ENCODE data around the gene ENPP5. TPM values are rescaled to one million over a fixed set of nuclear protein-coding genes. Genes with fewer than 3 reads are reported as not detected.
"Not testable (repeated sequence)": the region's sequence is repeated elsewhere in the genome, so short reads cannot be mapped to it uniquely, and the experiment has no call there.

The ENPP5 gene
- total RNA-seq, 2 experiments from 2014 or later, result 1.4 to 2.0 TPM

DNA sequence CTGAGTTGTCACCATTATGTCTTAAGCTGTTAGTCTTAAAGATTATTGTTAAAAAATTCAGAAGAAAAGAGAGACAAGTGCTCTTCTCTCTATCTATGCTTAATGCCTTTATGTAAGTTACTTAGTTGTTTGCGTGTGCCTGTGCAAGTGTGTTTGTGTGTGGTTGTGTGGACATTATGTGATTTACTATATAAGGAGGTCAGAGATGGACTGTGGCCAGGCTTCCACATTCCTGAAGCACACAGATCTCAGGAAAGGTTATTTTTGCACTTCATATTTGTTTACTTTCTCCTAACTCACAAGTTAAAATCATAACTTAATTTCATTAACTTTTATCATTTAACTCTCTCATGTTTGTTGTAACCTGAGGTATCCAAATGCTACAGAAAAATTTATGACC is 26.5 kb downstream of the ENPP5 start:
- peaks cover 10% of the 10 kb centered on the region for H3K36me3 Mint-ChIP-seq

DNA sequence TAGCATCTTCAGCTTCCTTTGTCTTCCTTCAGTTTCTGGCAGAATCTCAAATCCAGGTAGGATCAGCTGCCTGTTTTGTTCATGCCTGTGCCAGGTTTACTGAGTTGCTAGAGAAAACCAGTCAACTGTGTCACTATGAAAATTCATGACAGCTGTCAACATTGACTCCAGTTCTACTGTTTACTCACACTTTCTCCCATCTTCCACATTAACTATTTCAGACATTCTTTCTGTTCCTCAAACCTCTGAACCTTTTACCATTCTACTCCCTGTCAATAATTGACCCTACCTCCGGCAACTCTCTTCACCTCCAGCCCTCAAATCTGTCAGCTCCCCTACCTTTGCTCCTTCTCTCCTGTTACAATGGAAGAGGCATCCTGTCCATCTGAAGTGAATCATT is 32.5 kb downstream of the ENPP5 start:
- ATAC-seq (ENCODE audit: low read depth) (no peak), DNase-seq (no peak)
- H3K4me1 Mint-ChIP-seq, result peaks cover 4% of the 10 kb centered on the region
- no peaks in the 10 kb centered on the region for H3K27me3 Mint-ChIP-seq
- H3K36me3 Mint-ChIP-seq, result peaks cover 11% of the 10 kb centered on the region
- H3K27ac Mint-ChIP-seq, result no peak overlapping the region
- H3K9me3 Mint-ChIP-seq, result no peaks in the 10 kb centered on the region
- no peak overlapping the region for H3K4me3 Mint-ChIP-seq
- POLR2A ChIA-PET, result interaction anchor here (0.9 kb wide), 1 partner anchor 9 kb away, joined by 3 read pairs; the partner anchor contains the start of gene ENPP4

More for the DNA sequence above, 26.5 kb downstream of the ENPP5 start:
- Mint-ChIP-seq H3K27ac (no peak overlapping the region), H3K4me3 (no peak overlapping the region), H3K9me3 (no peaks in the 10 kb centered on the region), H3K27me3 (no peaks in the 10 kb centered on the region), H3K4me1 (no peaks in the 10 kb centered on the region)
- POLR2A ChIA-PET, result no interaction called here
- ATAC-seq (ENCODE audit: low read depth) (no peak), DNase-seq (no peak)

DNA sequence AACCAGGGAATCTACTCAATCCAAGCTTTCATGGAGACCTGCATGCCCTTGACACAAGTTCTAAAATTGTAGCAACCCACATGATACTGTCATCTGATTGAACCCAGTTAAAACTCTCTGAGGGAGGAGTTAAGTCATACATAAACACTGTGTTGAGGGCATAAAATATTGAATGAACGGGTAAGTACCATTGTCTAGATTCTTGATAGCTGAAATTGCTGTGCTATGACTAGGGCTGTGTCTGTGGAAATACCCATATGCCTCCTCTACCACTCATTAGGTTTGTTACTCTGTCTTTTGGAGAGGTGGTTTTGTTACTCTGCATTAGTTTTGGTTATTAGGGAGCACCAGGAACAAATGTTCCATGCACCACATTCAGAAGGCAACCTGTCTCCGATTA is 33.4 kb downstream of the ENPP5 start:
- Mint-ChIP-seq H3K27me3 (no peaks in the 10 kb centered on the region), H3K4me1 (peaks cover 4% of the 10 kb centered on the region), H3K4me3 (no peak overlapping the region), H3K36me3 (peaks cover 6% of the 10 kb centered on the region), H3K9me3 (peaks cover 1% of the 10 kb centered on the region), H3K27ac (no peak overlapping the region)
- ATAC-seq (ENCODE audit: low read depth), result no peak
- DNase-seq, result no peak
- POLR2A ChIA-PET, result no interaction called here

DNA sequence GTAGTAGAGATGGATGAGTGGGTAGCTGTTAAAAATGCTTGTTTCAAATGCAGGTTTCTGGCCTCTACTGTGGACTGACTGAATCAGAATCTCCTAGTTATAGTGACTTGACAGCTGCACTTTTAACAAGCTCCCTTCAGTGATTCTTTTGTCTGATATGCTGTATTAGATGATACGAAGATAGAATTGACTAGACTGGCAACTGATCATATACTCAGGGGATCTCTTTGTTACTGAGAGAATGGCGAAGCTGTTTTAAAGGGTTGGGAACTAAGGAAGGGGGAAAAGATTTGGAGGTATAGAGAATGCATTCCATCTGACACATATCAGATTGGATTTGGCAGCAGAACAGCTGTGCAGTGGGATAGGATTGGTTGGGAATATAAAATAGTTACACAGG is 33.9 kb downstream of the ENPP5 start:
- no peak overlapping the region for H3K27ac Mint-ChIP-seq
- H3K27me3 Mint-ChIP-seq, result no peaks in the 10 kb centered on the region
- ATAC-seq (ENCODE audit: low read depth) (no peak), DNase-seq (no peak)
- POLR2A ChIA-PET, result no interaction called here
- H3K4me3 Mint-ChIP-seq, result no peak overlapping the region
- H3K36me3 Mint-ChIP-seq, result peaks cover 6% of the 10 kb centered on the region
- peaks cover 4% of the 10 kb centered on the region for H3K4me1 Mint-ChIP-seq
- peaks cover 1% of the 10 kb centered on the region for H3K9me3 Mint-ChIP-seq

DNA sequence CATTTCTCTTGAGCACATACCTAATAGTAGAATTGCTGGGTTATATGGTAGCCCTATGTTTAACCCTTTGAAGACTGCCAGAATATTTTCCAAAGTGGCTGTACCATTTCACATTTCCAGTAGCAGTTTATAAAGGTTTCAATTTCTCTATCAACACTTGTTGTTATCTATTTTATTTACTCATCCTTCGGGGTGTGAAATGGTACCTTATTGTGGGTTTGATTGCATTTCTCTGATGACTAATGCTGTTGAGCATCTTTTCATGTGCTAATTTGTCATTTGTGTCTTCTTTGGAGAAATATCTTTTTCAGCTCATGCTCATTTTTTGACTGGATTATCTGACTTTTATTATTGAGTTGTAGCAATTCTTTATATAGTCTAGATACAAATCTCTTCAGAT is 35.6 kb downstream of the ENPP5 start:
- Mint-ChIP-seq H3K27ac (no peak overlapping the region), H3K4me3 (no peak overlapping the region), H3K36me3 (peaks cover 6% of the 10 kb centered on the region), H3K27me3 (no peaks in the 10 kb centered on the region), H3K4me1 (peaks cover 10% of the 10 kb centered on the region), H3K9me3 (peaks cover 1% of the 10 kb centered on the region)
- DNase-seq, result no peak
- no peak for ATAC-seq (ENCODE audit: low read depth)
- POLR2A ChIA-PET, result no interaction called here

DNA sequence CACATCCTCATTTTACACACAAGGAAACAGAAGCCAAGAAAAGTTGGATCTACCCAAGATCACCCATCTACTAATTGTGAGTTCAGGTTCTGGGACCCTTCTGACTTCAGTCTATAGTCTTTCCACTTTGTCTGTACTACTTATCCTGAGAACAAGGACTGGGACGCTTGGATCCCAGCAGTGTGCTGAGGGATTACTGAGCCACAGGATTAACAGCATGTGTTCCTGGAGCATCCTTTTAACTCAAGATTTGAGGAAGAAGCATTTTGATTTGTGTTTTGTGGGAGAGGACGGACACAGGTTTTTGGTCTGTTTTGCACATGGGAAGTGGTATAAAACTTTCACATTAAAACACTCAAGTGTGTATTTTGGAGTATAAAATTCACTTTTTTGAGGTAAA is 36.6 kb downstream of the ENPP5 start:
- ATAC-seq (ENCODE audit: low read depth) (no peak), DNase-seq (no peak)
- H3K27ac Mint-ChIP-seq, result no peak overlapping the region
- POLR2A ChIA-PET, result interaction anchor here (0.6 kb wide), 1 partner anchor 1100 kb away, joined by 3 read pairs; no protein-coding TSS in a partner anchor
- H3K36me3 Mint-ChIP-seq, result peaks cover 6% of the 10 kb centered on the region
- H3K4me3 Mint-ChIP-seq, result no peak overlapping the region
- peaks cover 1% of the 10 kb centered on the region for H3K9me3 Mint-ChIP-seq
- H3K27me3 Mint-ChIP-seq, result no peaks in the 10 kb centered on the region
- H3K4me1 Mint-ChIP-seq, result peaks cover 13% of the 10 kb centered on the region

DNA sequence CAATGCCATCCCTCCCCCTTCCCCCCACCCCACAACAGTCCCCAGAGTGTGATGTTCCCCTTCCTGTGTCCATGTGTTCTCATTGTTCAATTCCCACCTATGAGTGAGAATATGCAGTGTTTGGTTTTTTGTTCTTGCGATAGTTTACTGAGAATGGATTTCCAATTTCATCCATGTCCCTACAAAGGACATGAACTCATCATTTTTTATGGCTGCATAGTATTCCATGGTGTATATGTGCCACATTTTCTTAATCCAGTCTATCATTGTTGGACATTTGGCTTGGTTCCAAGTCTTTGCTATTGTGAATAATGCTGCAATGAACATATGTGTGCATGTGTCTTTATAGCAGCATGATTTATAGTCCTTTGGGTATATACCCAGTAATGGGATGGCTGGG is 39.5 kb downstream of the ENPP5 start:
- H3K4me1 Mint-ChIP-seq, result peaks cover 24% of the 10 kb centered on the region
- H3K36me3 Mint-ChIP-seq; H3K27me3 Mint-ChIP-seq; H3K27ac Mint-ChIP-seq; ATAC-seq (ENCODE audit: low read depth); POLR2A ChIA-PET; H3K9me3 Mint-ChIP-seq; H3K4me3 Mint-ChIP-seq; DNase-seq: not testable (repeated sequence)

DNA sequence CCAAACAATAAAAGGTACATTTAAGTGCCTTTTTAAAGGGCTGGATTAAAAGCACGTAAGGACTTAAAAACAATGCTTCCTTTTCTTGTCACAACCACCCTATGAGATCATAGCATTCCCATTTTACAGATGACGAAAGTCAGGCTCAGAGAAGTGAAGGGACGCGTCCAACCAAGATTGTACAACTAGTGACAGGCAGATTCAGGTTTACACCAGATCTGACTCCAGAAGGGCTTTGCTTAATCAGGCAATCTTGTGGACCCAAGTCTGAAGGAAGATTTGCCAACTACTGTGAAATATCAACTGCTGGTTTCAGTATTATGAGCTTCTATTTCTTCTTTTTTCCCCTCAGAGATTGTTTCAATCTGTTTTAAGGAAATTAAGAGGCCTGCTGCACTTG is 40.1 kb downstream of the ENPP5 start:
- Mint-ChIP-seq H3K27me3 (no peaks in the 10 kb centered on the region), H3K9me3 (peaks cover 1% of the 10 kb centered on the region), H3K36me3 (peaks cover 4% of the 10 kb centered on the region), H3K4me1 (peaks cover 24% of the 10 kb centered on the region), H3K27ac (peak overlapping the region; percentile 9), H3K4me3 (peak overlapping the region; percentile 93)
- POLR2A ChIA-PET, result no interaction called here
- ATAC-seq (ENCODE audit: low read depth) (no peak), DNase-seq (no peak)

DNA sequence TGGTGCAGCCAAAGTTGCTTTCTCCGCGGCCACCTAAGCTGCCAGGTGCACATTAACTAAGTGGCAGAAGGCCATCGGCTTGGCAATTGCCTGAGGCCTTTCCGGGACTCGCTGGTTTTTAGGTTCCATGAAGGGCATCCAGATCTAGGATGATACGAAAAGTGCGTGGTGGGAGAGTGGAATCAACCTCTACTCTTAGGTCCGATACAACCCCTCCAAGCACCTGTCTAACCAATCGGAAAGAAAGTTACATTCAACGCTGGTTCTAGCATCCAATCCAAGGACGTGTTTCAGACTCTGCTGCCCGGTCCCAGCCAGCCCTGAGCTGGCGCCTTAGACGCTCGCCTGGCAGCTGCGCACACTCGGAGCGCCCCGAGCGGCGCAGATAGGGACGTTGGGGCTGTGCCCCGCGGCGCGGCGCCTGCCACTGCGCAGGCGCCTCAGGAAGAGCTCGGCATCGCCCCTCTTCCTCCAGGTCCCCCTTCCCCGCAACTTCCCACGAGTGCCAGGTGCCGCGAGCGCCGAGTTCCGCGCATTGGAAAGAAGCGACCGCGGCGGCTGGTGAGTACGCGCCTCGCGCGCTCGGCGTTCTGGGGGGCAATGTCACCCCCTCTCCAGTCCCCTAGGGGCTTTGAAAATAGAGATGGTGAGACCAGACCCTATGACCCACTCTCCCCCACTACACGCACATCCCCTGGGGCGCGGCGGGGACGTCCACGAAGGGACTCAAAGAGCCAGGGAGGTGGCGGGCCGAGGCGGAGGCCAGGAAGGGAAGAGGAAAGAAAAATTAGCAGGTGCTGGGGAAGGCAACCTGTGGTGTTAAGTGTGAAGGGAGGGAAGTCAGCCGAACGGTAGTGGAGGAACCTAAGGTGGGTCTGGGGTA is 40.9 kb downstream of the ENPP5 start, which contains the start of gene ENPP4:
ENPP4 (plus strand) TSS at position 361 of the 883 bp plus-strand sequence. CDS start 9,595 bp downstream, outside the sequence.
- Mint-ChIP-seq H3K27ac (peak within 1 kb of the TSS; percentile 85), H3K9me3 (peaks cover 1% of the 10 kb centered on the region), H3K27me3 (no peaks in the 10 kb centered on the region), H3K36me3 (peaks cover 4% of the 10 kb centered on the region), H3K4me1 (peaks cover 24% of the 10 kb centered on the region), H3K4me3 (peak within 1 kb of the TSS; percentile 93)
- POLR2A ChIA-PET, result interaction anchor here (0.8 kb wide), 1 partner anchor 9 kb away, joined by 3 read pairs; no protein-coding TSS in a partner anchor
- ATAC-seq (ENCODE audit: low read depth) (peak; percentile 100), DNase-seq (peak; percentile 83)

DNA sequence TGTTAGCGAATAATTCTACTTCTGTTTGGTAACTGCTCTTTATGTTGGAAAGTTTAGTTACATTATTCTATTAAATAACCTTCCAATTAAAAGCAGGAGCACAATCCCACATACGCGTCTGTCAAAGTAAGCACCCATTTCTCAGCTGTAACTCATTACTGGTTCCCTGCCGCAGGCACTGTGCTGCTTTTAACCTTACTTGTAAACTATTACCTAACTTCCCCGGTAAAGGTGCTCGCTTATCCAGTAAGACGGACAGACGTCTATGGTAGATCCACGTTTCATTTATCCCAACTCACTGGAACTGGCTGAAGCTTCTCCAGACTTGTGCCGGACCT is 41.5 kb downstream of the ENPP5 start:
- Mint-ChIP-seq H3K27ac (peak overlapping the region; percentile 85), H3K36me3 (peaks cover 2% of the 10 kb centered on the region), H3K4me3 (peak overlapping the region; percentile 93), H3K9me3 (peaks cover 1% of the 10 kb centered on the region), H3K27me3 (no peaks in the 10 kb centered on the region), H3K4me1 (peaks cover 24% of the 10 kb centered on the region)
- DNase-seq, result no peak
- POLR2A ChIA-PET, result interaction anchor here (0.8 kb wide), 1 partner anchor 9 kb away, joined by 3 read pairs; no protein-coding TSS in a partner anchor
- peak; percentile 11 for ATAC-seq (ENCODE audit: low read depth)

DNA sequence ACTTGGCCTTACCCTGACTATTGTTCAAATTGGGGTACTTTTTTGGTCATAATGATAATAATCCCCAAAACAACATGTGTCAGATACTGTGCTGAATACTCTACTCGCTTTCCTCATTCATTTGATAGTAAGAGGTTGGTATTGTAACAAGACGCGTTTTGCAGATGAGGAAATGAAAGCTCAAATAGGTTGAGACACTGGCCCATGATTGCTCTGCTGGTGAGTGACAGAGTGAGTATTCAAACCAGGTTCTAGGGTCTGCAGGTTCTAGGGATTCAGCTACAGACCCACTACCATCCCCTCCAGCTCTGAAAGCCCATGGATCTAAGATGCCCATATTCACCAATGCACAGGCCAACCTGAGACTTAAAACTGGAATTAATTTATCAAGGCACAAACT is 42.3 kb downstream of the ENPP5 start:
- peaks cover 20% of the 10 kb centered on the region for H3K4me1 Mint-ChIP-seq
- H3K36me3 Mint-ChIP-seq, result no peaks in the 10 kb centered on the region
- H3K4me3 Mint-ChIP-seq, result peak overlapping the region; percentile 93
- no peaks in the 10 kb centered on the region for H3K27me3 Mint-ChIP-seq
- DNase-seq, result no peak
- H3K27ac Mint-ChIP-seq, result no peak overlapping the region
- no peak for ATAC-seq (ENCODE audit: low read depth)
- peaks cover 1% of the 10 kb centered on the region for H3K9me3 Mint-ChIP-seq
- POLR2A ChIA-PET, result no interaction called here

DNA sequence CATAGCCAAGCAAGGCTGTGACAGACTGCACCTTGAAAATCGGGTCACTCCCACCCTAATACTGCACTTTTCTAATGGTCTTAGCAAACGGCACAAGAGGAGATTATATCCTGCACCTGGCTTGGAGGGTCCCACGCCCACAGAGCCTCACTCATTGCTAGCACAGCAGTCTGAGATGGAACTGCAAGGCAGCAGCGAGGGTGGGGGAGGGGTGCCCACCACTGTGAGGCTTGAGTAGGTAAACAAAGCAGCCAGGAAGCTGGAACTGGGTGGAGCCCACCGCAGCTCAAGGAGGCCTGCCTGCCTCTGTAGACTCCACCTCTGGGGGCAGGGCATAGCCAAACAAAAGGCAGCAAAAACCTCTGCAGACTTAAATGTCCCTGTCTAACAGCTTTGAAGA is 51.1 kb downstream of the ENPP5 start:
- H3K4me3 Mint-ChIP-seq; POLR2A ChIA-PET; H3K9me3 Mint-ChIP-seq; H3K27ac Mint-ChIP-seq; ATAC-seq (ENCODE audit: low read depth); H3K27me3 Mint-ChIP-seq; H3K4me1 Mint-ChIP-seq; DNase-seq: not testable (repeated sequence)
- peaks cover 25% of the 10 kb centered on the region for H3K36me3 Mint-ChIP-seq

DNA sequence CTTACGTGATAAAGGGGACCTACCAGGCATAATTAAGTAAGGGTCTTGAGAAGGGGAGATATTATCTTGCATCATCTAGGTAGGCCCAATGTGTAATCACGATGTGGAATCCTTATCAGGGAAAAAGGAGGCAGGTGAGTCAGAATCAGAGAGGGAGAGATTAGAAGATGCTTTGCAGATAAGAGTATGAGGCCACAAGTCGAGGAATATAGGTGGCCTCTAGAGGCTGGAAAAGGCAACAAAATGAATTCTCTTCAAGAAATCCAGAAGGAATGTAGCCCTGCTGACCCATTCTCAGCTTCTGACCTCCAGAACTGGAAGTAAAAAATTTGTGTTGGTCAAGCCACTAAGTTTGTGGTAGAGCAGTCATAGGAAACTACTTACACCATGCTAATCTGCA is 51.9 kb downstream of the ENPP5 start:
- Mint-ChIP-seq H3K27ac (no peak overlapping the region), H3K4me3 (no peak overlapping the region), H3K4me1 (peaks cover 2% of the 10 kb centered on the region), H3K36me3 (peaks cover 25% of the 10 kb centered on the region), H3K27me3 (no peaks in the 10 kb centered on the region), H3K9me3 (peaks cover 5% of the 10 kb centered on the region)
- DNase-seq (no peak), ATAC-seq (ENCODE audit: low read depth) (no peak)
- POLR2A ChIA-PET, result no interaction called here

DNA sequence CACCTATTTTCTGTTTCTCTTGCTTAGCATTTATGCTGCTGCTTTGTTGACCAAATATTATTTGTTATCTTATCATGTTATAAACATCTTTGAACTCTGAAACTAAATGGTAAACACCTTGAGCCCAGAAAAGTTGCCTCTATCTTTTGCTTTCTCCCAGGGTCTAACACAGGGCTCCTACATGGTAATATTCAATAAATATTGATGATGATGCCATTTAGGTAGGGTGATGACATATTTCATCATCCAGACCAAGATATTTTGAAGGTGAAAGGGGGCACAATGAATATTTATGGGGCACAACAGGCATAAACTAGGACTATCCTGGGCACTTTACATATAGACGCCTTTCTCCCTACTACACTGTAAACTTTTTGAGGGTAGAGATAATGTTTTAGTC is 52.6 kb downstream of the ENPP5 start:
- Mint-ChIP-seq H3K36me3 (peaks cover 25% of the 10 kb centered on the region), H3K27me3 (no peaks in the 10 kb centered on the region), H3K9me3 (peaks cover 5% of the 10 kb centered on the region), H3K4me1 (peaks cover 2% of the 10 kb centered on the region), H3K27ac (no peak overlapping the region), H3K4me3 (no peak overlapping the region)
- POLR2A ChIA-PET, result no interaction called here
- no peak for DNase-seq
- no peak for ATAC-seq (ENCODE audit: low read depth)

Measured in activated naive CD8-positive, alpha-beta T cell treated with anti-CD3 and anti-CD28 coated beads, Interleukin-2, amount 10 ng/mL, durations not matched to agents 7 days and 5 days (primary cell).